Measurements from ENCODE around the gene PCDH15. TPM values are rescaled to one million over a fixed set of nuclear protein-coding genes. Genes with fewer than 3 reads are reported as not detected.
"Not testable (repeated sequence)": the region's sequence is repeated elsewhere in the genome, so short reads cannot be mapped to it uniquely, and the experiment has no call there.

PCDH15 gene
- total RNA-seq, 2 experiments from 2014 or later, result not detected

DNA sequence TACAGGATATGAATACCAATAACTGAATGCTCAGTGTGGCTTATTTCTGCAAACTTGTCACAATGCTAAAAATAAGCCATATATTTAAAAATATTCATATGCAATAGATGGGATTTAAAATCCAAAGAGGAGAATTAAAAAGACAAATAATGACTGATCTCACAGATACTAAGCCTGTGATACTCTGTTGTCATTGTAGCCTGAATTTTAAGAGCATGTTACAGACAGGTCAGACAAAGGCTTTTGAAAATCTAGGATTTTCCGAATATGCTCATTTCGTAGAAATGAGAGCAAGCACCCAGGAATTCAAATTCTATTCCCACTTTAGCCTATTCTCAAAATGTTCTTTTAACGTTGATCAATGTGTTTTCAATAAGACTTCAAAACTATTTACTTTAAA lies 269.7 kb downstream of the PCDH15 start:
- H3K27ac ChIP-seq (ENCODE audit: low read depth in 1 of 2, low read length in 2 of 2), result no peak overlapping the region
- H3K36me3 ChIP-seq (ENCODE audit: insufficient read depth, low read length), result no peaks in the 10 kb centered on the region
- POLR2A ChIA-PET, result no interaction called here
- H3K4me1 Mint-ChIP-seq (ENCODE audit: low read depth), result no peaks in the 10 kb centered on the region
- ATAC-seq (ENCODE audit: poor library complexity) (no peak), DNase-seq (no peak)
- H3K9me3 ChIP-seq (ENCODE audit: control insufficient read depth in 1 of 2, insufficient read depth in 1 of 2, low read length in 2 of 2), result peaks cover 0 to 3% of the 10 kb centered on the region in 2 experiments
- no peaks in the 10 kb centered on the region for H3K27me3 Mint-ChIP-seq
- no peak overlapping the region for H3K27ac Mint-ChIP-seq
- H3K36me3 Mint-ChIP-seq (ENCODE audit: low read depth), result no peaks in the 10 kb centered on the region
- H3K4me3 ChIP-seq (ENCODE audit: low read length), result no peak overlapping the region
- intact Hi-C loops (cut with DNase I, micrococcal nuclease), result no loop called here
- no peaks in the 10 kb centered on the region for H3K27me3 ChIP-seq (ENCODE audit: control insufficient read depth in 1 of 2, insufficient read depth in 2 of 2, low read length in 2 of 2)
- TF ChIP-seq, protein P1, sequence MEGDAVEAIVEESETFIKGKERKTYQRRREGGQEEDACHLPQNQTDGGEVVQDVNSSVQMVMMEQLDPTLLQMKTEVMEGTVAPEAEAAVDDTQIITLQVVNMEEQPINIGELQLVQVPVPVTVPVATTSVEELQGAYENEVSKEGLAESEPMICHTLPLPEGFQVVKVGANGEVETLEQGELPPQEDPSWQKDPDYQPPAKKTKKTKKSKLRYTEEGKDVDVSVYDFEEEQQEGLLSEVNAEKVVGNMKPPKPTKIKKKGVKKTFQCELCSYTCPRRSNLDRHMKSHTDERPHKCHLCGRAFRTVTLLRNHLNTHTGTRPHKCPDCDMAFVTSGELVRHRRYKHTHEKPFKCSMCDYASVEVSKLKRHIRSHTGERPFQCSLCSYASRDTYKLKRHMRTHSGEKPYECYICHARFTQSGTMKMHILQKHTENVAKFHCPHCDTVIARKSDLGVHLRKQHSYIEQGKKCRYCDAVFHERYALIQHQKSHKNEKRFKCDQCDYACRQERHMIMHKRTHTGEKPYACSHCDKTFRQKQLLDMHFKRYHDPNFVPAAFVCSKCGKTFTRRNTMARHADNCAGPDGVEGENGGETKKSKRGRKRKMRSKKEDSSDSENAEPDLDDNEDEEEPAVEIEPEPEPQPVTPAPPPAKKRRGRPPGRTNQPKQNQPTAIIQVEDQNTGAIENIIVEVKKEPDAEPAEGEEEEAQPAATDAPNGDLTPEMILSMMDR (IDR thresholded peaks at IDR 0.05), result no peak
- no peak overlapping the region for H3K4me3 Mint-ChIP-seq
- CTCF ChIA-PET, result no interaction called here
- peaks cover 3% of the 10 kb centered on the region for H3K9me3 Mint-ChIP-seq
- no peaks in the 10 kb centered on the region for H3K4me1 ChIP-seq (ENCODE audit: insufficient read depth, low read length)

- Mint-ChIP-seq H3K27me3 (no peaks in the 10 kb centered on the region), H3K27ac (no peak overlapping the region), H3K9me3 (peaks cover 3% of the 10 kb centered on the region), H3K4me3 (no peak overlapping the region), H3K36me3 (ENCODE audit: low read depth) (no peaks in the 10 kb centered on the region), H3K4me1 (ENCODE audit: low read depth) (no peaks in the 10 kb centered on the region)
- ChIA-PET POLR2A (no interaction called here), CTCF (no interaction called here)
- Histone ChIP-seq H3K27me3 (ENCODE audit: control insufficient read depth in 1 of 2, insufficient read depth in 2 of 2, low read length in 2 of 2) (no peaks in the 10 kb centered on the region), H3K27ac (ENCODE audit: low read depth in 1 of 2, low read length in 2 of 2) (no peak overlapping the region), H3K4me1 (ENCODE audit: insufficient read depth, low read length) (no peaks in the 10 kb centered on the region), H3K9me3 (ENCODE audit: control insufficient read depth in 1 of 2, insufficient read depth in 1 of 2, low read length in 2 of 2) (peaks cover 0 to 3% of the 10 kb centered on the region in 2 experiments), H3K4me3 (ENCODE audit: low read length) (no peak overlapping the region), H3K36me3 (ENCODE audit: insufficient read depth, low read length) (no peaks in the 10 kb centered on the region)
- ATAC-seq (ENCODE audit: poor library complexity), result no peak
- intact Hi-C loops (cut with DNase I, micrococcal nuclease), result no loop called here
- TF ChIP-seq, protein P1 (IDR thresholded peaks at IDR 0.05), result no peak
- no peak for DNase-seq
These were observed 270.7 kb downstream of the PCDH15 start for GRCh38 chr10:54530299-54530698.

- ChIA-PET CTCF (no interaction called here), POLR2A (no interaction called here)
- H3K4me3 Mint-ChIP-seq, result no peak overlapping the region
- H3K36me3 ChIP-seq (ENCODE audit: insufficient read depth, low read length), result no peaks in the 10 kb centered on the region
- no peak overlapping the region for H3K4me3 ChIP-seq (ENCODE audit: low read length)
- H3K4me1 Mint-ChIP-seq (ENCODE audit: low read depth), result no peaks in the 10 kb centered on the region
- ATAC-seq (ENCODE audit: poor library complexity) (no peak), DNase-seq (no peak)
- intact Hi-C loops (cut with DNase I, micrococcal nuclease), result no loop called here
- H3K4me1 ChIP-seq (ENCODE audit: insufficient read depth, low read length), result no peaks in the 10 kb centered on the region
- no peaks in the 10 kb centered on the region for H3K36me3 Mint-ChIP-seq (ENCODE audit: low read depth)
- H3K27ac Mint-ChIP-seq, result no peak overlapping the region
- H3K27me3 ChIP-seq (ENCODE audit: control insufficient read depth in 1 of 2, insufficient read depth in 2 of 2, low read length in 2 of 2), result no peaks in the 10 kb centered on the region
- TF ChIP-seq, protein P1 (IDR thresholded peaks at IDR 0.05), result no peak
- peaks cover 0 to 8% of the 10 kb centered on the region in 2 experiments for H3K9me3 ChIP-seq (ENCODE audit: control insufficient read depth in 1 of 2, insufficient read depth in 1 of 2, low read length in 2 of 2)
- H3K27ac ChIP-seq (ENCODE audit: low read depth in 1 of 2, low read length in 2 of 2), result no peak overlapping the region
- no peaks in the 10 kb centered on the region for H3K27me3 Mint-ChIP-seq
- peaks cover 5% of the 10 kb centered on the region for H3K9me3 Mint-ChIP-seq
These were observed 275.2 kb downstream of the PCDH15 start for GRCh38 chr10:54525816-54526215.

DNA sequence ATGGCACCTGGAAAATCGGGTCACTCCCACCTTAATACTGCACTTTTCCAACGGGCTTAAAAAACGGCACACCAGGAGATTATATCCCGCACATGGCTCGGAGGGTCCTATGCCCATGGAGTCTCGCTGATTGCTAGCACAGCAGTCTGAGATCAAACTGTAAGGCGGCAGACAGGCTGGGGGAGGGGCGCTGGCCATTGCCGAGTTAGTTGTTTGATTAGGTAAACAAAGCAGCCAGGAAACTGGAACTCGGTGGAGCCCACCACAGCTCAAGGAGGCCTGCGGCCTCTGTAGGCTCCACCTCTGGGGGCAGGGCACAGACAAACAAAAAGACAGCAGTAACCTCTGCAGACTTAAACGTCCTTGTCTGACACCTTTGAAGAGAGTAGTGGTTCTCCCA lies 285.8 kb downstream of the PCDH15 start:
- CTCF ChIA-PET; H3K36me3 Mint-ChIP-seq (ENCODE audit: low read depth); DNase-seq; H3K4me3 Mint-ChIP-seq; H3K4me3 ChIP-seq (ENCODE audit: low read length); H3K36me3 ChIP-seq (ENCODE audit: insufficient read depth, low read length); H3K4me1 Mint-ChIP-seq (ENCODE audit: low read depth); H3K9me3 ChIP-seq (ENCODE audit: control insufficient read depth in 1 of 2, insufficient read depth in 1 of 2, low read length in 2 of 2); intact Hi-C loops (cut with DNase I, micrococcal nuclease); POLR2A ChIA-PET; ATAC-seq (ENCODE audit: poor library complexity); H3K27me3 Mint-ChIP-seq; H3K4me1 ChIP-seq (ENCODE audit: insufficient read depth, low read length); H3K9me3 Mint-ChIP-seq; H3K27me3 ChIP-seq (ENCODE audit: control insufficient read depth in 1 of 2, insufficient read depth in 2 of 2, low read length in 2 of 2); H3K27ac Mint-ChIP-seq; H3K27ac ChIP-seq (ENCODE audit: low read depth in 1 of 2, low read length in 2 of 2): not testable (repeated sequence)

All from CD4-positive, alpha-beta T cell (primary cell).